GM04503 (cell line): Measurements from ENCODE around the gene TACC2.

ENCODE experiments used
- DNase-seq: peaks from one replicate; pipeline ENCODE4 v3.0.0-alpha.2; 2012; ENCODE audit warnings: low read depth

Gene TACC2

DNA sequence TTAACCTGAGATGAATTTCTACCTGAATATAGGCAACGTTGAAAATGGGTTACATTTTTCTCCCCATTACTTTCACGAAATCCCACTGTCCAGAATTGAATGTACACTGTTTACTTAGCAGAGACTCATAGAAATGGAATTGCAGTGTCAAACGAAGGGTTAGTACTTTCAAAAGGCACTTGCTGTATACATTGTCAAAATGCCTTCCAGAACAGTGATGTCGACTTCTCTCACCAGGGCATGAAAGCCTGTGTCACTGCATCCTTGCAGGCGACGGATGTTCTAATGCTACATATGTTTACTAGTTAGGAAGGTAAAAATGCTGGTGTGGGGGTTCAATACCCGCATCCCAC is 41.2 kb downstream of the TACC2 start:
- no peak for DNase-seq

- DNase-seq: no peak
Measured at GRCh38 chr10:122033224-122033926, 44.4 kb downstream of the TACC2 start.

DNA sequence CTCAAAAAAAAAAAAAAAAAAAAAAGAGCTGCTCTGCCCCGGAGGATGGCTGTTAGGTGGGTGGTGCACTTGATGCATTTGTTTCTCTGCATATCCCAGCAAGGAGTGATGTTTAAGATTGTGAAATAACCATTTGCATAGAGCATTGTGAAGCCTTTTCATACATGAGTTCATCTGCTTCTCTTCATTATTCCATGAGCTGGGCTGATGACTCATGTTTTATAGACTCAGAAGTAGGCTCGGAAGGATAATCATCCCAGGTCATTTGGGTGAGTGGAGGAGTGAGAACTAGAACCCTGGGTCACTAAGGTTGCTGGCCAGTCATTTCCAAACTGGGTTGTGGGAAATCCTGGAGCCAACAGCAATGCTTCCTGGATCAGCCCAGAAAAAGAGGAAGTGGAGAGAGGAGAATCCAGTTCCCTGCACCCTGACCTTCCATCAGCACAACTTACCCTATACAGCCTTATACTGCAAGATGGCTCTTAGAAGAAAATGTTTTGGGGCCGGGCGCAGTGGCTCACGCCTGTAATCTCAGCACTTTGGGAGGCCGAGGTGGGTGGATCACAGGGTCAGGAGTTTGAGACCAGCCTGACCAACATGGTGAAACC is 45.3 kb downstream of the TACC2 start:
- peak; percentile 27 for DNase-seq

GRCh38 chr10:122040786-122041185 is 51.8 kb downstream of the TACC2 start:
- DNase-seq: no peak

DNA sequence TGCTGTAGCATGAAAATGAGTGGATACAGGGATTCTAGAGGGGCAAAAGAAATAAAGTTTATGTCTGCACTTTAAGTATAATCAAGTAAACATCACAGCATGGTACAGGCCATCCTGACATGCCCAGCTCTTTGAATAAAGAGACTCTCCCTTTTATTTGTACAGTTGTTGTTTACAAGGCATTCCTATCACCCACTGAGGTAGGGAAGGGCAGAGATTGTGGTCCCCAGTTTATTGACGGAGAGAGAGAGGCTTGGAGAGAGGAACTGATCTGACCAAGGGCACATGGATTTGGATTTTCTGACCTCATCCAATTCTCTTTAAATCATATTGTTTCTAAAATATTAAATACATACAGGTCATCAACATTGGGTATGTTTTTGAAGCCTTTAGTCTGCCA is 53.9 kb downstream of the TACC2 start:
- no peak for DNase-seq

DNA sequence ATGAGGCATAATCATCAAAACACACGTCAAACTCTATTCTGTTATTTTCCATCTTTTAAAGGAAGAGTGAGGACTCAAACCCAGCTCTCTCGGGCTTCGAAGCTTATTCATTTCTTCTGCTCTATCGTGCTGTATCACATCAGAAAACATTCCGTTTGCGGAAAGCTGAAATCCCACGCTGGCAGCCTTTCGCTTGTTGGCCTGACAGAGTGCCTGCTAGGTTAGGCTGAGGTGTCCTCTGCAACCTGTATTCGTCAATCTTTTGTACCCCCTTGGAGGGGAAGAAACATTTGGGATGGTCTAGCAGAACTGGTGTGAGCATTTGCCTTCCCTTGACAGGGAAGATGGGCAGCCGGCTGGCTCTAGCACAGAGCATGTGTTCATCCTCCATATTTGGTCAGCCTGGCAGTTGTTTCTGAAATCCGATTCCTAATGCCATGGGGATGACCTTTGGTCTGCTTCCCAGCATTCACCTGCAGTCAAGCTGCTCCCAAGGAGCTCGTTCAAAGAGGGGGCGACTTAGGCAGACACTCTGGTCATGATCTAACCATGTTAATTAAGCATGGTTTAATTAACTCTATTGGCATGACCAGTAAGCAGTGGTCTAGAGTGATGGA is 55.2 kb downstream of the TACC2 start:
- no peak for DNase-seq

- DNase-seq: no peak
Measured at GRCh38 chr10:122044713-122045112, 55.8 kb downstream of the TACC2 start.

- no peak for DNase-seq
Measured at GRCh38 chr10:122045212-122045611, 56.2 kb downstream of the TACC2 start.

DNA sequence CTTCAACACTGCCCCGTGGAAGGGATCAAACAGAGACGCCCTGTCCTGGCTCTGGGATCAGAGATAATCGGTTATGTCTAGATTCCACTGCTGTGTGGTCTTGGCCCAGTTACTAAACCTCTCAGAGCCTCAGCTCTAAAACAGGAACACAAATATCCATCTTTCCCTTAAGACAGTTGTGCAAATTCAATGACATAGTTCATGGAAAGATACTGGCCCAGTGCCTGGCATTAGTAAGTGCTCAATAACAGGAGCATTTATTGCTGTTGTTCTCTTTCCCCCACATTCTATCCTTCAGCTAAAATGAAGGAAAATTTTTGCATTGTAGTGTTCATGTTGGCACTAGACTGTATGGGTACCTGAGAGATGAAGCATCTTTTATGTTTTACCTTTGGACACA is 58.6 kb downstream of the TACC2 start:
- DNase-seq: no peak

DNA sequence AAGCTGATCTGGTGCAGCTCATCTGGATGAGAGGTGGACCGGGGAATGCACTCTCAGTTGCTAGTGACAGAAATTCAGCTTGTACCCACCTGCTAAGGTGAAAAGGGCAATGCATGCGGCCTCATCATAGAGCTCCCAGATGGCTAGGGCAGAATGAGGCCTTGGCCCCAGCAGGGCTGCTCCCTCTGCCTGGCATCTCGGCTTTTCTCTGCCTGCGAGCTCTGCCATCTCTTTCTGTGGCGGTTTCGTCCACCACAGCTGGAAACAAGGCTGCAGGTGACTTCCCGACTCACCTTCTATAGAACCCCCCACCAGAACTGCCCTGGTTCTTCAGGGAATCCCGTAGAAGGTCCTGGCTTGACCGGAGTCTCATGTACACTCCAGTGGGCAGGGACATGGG is 60.1 kb downstream of the TACC2 start:
- no peak for DNase-seq

- no peak for DNase-seq
Measured at GRCh38 chr10:122050311-122050710, 61.3 kb downstream of the TACC2 start.

GRCh38 chr10:122050811-122051210 is 61.8 kb downstream of the TACC2 start:
- DNase-seq: no peak

DNA sequence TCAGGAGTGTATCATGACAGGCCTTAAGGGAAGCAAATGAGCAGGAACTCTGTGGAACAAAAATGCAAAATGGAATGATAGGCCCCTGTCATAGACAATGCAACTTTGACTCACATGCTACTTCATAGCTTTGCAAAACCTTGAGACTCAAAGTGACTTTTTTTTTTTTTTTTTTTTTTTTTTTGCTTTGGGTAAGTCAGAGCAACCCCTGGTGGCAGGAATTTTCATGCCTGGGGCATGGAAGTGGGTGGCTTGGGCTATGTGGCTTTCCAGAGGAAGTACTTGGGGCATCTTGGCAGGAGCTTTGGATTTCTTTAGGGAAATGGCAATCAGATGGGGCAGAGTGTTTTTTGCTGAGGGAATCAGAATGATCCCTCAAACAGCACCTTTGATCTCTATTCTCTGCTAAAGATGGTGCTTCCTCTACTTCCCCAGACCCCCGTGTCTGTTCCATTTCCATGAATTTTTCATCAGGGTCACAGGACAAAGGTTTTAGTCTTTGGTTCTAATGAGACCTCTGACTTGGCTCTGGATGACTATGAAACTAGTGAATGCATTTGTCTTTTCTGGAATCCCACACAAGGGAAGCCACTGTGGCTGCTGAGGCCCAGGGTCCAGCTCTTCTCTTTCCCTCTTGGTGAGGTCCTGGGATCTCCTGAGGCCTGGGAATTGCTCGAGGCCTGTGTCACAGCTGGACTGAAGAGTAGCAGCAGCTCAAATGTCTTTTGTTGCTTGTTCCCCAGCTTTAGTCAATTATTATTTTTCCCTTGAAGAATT is 62.8 kb downstream of the TACC2 start:
- DNase-seq: peak; percentile 70

DNA sequence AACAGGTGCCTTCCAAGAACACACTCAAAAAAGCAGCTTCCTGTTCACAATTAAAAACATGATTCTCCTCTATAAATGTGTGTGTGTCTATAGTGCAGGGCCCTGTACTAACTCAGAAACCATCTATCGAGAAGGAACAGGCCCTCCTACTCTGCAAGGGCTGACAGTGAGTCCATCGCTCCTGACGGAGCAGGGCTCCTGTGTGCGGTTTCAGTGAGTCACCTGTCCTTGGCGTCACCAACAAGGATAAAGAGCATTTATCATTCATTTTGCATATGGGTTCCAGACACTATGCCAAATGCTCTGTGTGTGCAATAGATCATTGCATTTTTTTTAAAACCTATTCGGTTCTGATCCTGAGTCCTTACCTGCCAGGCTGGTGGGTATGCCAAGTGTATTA is 63.7 kb downstream of the TACC2 start:
- no peak for DNase-seq

DNA sequence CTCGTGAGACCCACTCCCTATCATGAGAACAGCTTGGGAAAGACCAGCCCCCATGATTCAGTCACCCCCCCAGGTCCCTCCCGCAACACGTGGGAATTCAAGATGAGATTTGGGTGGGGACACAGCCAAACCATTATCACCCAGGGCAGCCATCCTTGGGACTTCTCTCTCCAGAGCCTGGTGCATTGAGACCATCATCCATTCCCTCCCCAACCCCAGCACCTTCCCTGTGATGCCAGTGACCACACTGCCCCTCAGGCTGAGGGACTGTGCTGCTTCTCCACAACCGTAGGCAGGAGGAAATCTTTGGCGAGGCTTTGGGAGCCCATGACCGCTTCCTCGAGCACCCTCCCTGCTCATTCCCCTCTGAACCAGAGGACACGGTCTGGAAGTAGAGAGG is 64.4 kb downstream of the TACC2 start:
- DNase-seq: no peak

DNA sequence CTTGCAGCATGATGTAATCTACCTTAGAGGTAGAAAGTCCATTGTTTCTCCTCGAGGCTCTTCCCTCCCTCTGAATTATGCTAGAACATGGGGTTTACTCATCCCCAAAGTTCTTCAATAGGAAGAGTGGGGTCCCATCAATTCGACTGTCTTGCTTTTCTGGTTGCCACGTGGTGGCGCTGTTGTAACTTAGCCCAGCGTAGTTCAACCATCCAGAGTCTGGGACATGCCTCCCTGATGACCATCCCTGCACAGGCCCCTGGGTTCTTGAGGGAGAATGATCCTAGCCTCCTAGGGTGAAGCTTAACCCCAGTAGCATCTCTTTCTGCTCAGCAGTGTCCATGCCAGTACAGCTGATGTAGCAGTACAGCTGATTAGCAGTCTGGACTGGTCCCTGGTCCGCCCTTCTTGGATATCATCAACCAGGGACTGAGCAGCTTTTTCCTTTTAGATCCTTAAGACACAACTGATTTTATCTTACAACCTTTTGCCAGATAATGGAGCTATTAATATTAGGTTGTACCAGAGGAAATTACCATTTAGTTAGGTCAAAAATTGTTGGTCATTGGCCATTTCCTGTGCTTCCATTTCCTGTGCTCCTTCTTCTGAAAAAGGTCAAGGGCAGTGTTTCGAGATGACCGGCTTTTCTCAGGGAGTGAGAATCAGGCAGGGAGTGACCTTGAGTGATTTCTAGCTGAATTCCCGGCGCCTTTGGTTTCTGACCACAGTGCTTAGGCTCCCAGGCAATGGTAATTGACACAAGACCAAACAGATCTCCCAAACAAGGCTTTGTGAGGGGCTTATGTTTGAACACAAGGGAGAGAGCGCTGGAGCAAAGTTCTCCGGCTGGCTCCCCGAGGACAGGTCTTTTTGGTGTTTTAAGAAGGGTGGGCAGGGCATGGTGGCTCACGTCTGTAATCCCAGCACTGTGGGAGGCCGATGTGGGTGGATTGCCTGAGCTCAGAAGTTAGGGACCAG is 65.4 kb downstream of the TACC2 start:
- no peak for DNase-seq

GRCh38 chr10:122055252-122055651 is 66.3 kb downstream of the TACC2 start:
- no peak for DNase-seq

GRCh38 chr10:122056431-122057094 is 67.6 kb downstream of the TACC2 start:
- DNase-seq: no peak

GRCh38 chr10:122057841-122058413 is 69.0 kb downstream of the TACC2 start:
- no peak for DNase-seq

DNA sequence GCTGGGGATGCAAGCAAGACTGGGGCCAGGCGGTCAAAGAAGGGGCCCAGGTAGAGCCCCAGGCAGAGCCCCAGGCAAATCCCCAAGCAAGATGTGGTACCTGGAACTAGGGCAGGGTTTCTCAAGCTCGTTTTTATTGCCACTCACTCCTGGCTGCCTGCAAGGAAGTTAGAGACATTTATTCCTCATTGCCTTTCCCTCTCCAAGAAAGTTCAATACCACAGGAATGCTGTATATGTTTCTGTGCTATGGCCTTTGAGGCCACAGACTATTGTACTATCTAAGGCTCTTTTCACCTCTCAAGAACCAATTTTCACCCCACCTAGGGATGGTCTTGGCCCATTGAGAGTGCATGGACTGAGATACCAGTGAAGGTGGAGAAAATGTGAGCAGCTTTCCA is 71.3 kb downstream of the TACC2 start:
- DNase-seq: no peak
